ENCODE results near the gene KCNC3. TPM values are rescaled to one million over a fixed set of nuclear protein-coding genes. Genes with fewer than 3 reads are reported as not detected.
A peak's percentile ranks its signal among the peaks of the same experiment; 100 is the strongest.

KCNC3 gene
- 0.49 and 0.74 TPM in 2 replicates for total RNA-seq (2014; rRNA removed; shearing (Covaris generic); ENCODE audit: low replicate concordance)

GRCh38 chr19:50329146-50329925, at the start of gene KCNC3:
Gene KCNC3, minus strand, starts transcription at chr19:50329377. Its CDS starts 295 bp downstream, at chr19:50329082.
- in situ Hi-C loops (cut with HindIII; ENCODE audit: low pct_unique_long_range_greater_than_20kb, low sequenced_read_pairs), result no loop called here
- DNase-seq (ENCODE audit: low read depth), result peak; percentile 100

DNA sequence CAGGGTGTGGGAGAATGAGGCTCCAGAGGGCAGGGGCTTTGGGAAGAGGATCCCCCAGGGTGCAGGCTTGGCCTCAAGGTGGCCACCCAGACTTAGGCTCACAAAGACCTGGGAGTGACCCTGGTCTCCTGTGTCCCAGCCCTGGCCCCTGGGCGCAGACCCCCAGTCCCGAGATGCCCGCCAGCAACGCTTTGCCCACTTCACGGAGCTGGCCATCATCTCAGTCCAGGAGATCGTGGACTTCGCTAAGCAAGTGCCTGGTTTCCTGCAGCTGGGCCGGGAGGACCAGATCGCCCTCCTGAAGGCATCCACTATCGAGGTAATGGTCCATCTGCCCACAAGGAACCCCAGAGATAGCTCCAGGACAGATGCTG, 49.7 kb upstream of the KCNC3 start:
- no peak for DNase-seq (ENCODE audit: low read depth)
- in situ Hi-C loops (cut with HindIII; ENCODE audit: low pct_unique_long_range_greater_than_20kb, low sequenced_read_pairs), result no loop called here

GRCh38 chr19:50378169-50378862, 49.1 kb upstream of the KCNC3 start:
- no peak for DNase-seq (ENCODE audit: low read depth)
- in situ Hi-C loops (cut with HindIII; ENCODE audit: low pct_unique_long_range_greater_than_20kb, low sequenced_read_pairs), result no loop called here

DNA sequence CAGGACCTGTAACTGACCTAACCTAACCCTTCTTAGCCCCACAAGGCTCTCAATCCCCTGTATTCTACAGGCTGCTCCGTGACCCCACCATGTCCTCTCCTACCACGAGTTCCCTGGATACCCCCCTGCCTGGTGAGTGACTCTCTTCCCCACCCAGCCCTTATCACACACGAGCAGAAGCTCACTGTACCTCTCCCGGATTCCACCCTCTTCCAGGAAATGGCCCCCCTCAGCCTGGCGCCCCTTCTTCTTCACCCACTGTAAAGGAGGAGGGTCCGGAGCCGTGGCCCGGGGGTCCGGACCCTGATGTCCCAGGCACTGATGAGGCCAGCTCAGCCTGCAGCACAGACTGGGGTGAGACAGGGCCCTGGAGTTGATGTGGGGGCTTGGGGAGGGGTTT, 48.3 kb upstream of the KCNC3 start:
- in situ Hi-C loops (cut with HindIII; ENCODE audit: low pct_unique_long_range_greater_than_20kb, low sequenced_read_pairs), result no loop called here
- DNase-seq (ENCODE audit: low read depth), result no peak

- in situ Hi-C loops (cut with HindIII; ENCODE audit: low pct_unique_long_range_greater_than_20kb, low sequenced_read_pairs), result no loop called here
Measured at GRCh38 chr19:50377051-50377461, 47.9 kb upstream of the KCNC3 start.

DNA sequence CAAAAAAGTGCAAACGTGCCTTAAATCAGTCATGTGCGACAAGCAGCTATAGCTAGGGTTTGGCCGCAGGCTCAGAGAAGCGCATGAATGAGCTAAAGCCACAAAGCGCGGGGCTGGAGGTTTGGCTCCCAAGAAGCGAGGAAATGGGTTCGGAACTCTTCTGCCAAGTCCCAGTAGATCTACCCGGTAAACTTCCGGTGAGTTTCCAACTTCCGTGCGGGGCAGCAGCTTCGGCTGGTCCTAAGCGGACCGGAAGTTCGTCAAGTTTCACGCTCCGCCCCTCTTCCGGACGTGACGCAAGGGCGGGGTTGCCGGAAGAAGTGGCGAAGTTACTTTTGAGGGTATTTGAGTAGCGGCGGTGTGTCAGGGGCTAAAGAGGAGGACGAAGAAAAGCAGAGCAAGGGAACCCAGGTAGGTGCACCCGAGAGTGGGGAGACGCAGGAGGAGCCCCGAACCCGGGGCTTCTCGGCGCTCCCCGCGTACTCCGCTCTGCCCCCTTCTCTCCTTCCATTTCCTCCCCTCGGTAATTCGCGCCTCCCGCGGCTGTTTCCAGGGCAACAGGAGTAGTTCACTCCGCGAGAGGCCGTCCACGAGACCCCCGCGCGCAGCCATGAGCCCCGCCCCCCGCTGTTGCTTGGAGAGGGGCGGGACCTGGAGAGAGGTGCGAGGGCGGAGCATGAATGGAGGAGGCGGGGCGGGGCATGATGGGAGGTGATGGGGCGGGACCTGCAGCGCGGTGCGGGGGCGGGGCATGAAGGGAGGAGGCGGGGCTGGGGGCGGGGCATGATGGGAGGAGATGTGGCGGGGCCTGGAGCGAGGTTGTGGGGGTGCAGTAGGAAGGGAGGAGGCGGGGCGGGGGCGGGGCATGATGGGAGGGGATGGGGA, 47.2 kb upstream of the KCNC3 start, which contains the start of gene NR1H2:
TSS of gene NR1H2 (plus strand) at position 292 of the 885 bp plus-strand sequence. CDS start 1,149 bp downstream, outside the sequence.
- in situ Hi-C loops (cut with HindIII; ENCODE audit: low pct_unique_long_range_greater_than_20kb, low sequenced_read_pairs), result no loop called here
- peak; percentile 96 for DNase-seq (ENCODE audit: low read depth)

More at GRCh38 chr19:50377051-50377461, 47.9 kb upstream of the KCNC3 start:
- DNase-seq (ENCODE audit: low read depth), result peak; percentile 50

DNA sequence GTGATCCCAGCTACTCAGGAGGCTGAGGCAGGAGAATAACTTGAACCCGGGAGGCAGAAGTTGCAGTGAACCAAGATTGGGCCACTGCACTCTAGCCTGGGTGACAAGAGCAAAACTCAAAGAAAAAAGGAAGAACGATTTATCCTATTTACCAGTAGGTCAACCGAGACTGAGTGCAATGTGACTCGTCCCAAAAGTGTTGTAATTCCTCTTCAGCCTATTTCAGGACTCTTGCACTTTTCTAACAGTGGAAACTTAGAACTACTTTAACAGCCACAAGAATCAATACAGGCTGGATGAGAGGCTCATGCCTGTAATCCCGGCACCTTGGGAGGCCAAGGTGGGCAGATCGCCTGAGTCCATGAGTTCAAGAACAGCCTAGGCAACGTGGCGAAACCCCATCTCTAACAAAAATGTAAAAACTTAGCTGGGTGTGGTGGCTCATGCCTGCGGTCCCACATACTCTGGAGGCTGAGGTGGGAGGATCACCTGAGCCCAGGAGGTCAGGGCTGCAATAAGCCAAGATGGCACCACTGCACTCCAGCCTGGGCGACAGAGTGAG, 42.8 kb upstream of the KCNC3 start:
- in situ Hi-C loops (cut with HindIII; ENCODE audit: low pct_unique_long_range_greater_than_20kb, low sequenced_read_pairs), result no loop called here
- DNase-seq (ENCODE audit: low read depth), result no peak

- DNase-seq (ENCODE audit: low read depth), result peak; percentile 82
- in situ Hi-C loops (cut with HindIII; ENCODE audit: low pct_unique_long_range_greater_than_20kb, low sequenced_read_pairs), result no loop called here
Measured at GRCh38 chr19:50368649-50369570, 39.7 kb upstream of the KCNC3 start.

DNA sequence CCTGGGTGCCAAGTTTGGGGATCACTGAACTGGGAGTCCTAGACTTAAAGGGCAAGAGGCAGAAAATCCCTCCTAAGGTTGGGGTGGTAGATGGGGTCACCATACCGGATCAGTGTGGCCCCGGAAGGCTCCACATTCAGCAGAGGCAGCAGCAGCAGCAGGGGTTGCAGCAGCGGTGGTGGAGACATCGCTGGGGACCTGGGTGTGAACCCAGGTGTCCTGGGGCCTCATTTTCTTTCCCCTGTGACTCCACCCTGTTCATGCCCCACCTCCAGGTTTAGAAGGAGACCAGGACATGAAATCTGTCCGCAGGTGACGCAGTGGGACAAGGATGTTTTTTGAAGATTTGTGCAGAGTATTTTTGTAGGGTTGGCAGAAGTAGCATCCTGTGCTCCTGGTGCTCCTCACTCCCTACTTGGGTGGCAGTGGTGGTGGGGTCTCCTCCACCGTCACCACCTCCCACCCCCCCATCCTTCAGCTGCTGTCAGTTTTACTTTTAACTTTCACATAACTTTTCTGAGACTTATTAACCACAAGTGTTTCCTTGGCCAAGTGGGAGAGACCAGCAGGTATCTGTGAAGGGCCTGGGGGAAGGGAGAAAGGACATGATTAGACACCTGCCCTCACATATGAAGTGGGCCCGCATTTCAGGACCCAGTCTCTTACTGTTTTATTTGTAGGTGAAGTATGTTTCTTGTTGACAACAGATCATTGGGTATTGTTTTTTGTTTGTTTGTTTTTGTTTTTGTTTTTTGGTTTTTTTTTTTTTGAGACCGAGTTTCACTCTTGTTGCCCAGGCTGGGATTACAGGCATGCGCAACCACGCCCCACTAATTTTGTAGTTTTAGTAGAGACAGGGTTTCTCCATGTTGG, 36.5 kb upstream of the KCNC3 start, which contains the start of gene NAPSA:
TSS of gene NAPSA (minus strand) at position 206 of the 873 bp plus-strand sequence. CDS start at position 188, 18 bp downstream.
- in situ Hi-C loops (cut with HindIII; ENCODE audit: low pct_unique_long_range_greater_than_20kb, low sequenced_read_pairs), result no loop called here
- DNase-seq (ENCODE audit: low read depth), result no peak

DNA sequence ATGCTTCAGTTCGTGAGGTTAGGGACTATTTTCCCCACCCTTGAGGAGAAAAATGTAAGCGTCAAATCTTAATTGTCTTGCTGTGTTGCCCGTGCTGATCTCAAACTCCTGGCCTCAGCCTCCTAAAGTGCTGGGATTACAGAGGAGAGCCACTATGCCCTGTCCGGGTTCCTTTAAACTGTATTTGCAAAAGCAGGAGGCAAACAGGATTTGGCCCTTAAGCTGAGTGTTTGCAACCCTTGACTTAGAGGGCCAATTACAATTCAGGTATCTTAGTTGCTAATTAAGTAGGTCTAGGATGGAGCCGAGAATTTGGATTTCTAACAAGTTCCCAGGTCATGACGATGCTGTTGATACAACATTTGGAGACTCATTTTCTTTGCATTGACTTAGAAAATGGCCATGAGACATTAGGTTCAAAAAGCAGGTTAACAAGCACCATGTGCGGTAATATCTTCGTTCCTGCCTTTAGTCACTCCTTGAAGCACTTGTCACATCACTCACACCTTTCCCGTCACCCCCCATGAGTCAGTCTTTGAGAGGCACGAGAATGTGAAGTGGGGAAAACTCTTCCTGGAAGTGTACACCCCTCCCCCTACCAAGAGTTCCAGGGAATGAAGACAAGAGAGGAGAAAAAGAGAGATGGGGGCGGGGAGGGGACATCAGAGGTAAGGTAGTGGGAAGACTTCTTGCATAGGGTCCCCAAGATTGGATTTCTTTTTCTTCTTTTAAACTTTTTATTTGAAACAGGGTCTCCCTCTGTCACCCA, 33.7 kb upstream of the KCNC3 start:
- no peak for DNase-seq (ENCODE audit: low read depth)
- in situ Hi-C loops (cut with HindIII; ENCODE audit: low pct_unique_long_range_greater_than_20kb, low sequenced_read_pairs), result no loop called here

DNA sequence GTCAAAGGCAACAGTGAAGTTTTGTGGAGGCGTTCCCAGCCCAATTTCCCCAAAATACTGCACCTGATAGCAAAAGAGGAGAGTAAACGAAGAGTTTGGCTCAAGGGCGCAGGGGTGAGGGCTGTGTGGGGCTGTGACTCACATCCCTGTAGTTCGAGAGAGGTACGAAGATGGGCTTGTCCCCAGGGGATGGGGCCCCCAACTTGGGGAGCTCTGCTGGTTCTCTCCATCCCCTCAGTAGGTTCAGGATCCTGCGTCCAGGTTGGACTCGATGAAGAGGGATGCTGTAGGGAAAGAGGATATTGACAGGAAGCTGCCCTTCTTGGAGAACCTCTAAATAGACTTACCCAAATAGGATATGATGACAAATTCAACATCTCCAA, 32.8 kb upstream of the KCNC3 start:
- in situ Hi-C loops (cut with HindIII; ENCODE audit: low pct_unique_long_range_greater_than_20kb, low sequenced_read_pairs), result no loop called here
- no peak for DNase-seq (ENCODE audit: low read depth)

GRCh38 chr19:50361290-50362029, 32.3 kb upstream of the KCNC3 start:
- in situ Hi-C loops (cut with HindIII; ENCODE audit: low pct_unique_long_range_greater_than_20kb, low sequenced_read_pairs), result no loop called here
- DNase-seq (ENCODE audit: low read depth), result peak; percentile 30

GRCh38 chr19:50359328-50359818, 30.2 kb upstream of the KCNC3 start:
- in situ Hi-C loops (cut with HindIII; ENCODE audit: low pct_unique_long_range_greater_than_20kb, low sequenced_read_pairs), result no loop called here
- no peak for DNase-seq (ENCODE audit: low read depth)

- DNase-seq (ENCODE audit: low read depth), result no peak
- in situ Hi-C loops (cut with HindIII; ENCODE audit: low pct_unique_long_range_greater_than_20kb, low sequenced_read_pairs), result no loop called here
Measured at GRCh38 chr19:50358483-50359327, 29.5 kb upstream of the KCNC3 start.

All from Caki2 (cell line).